ENCODE measurements around the gene PPM1F. TPM values are rescaled to one million over a fixed set of nuclear protein-coding genes. Genes with fewer than 3 reads are reported as not detected.

Gene PPM1F
- total and polyA plus RNA-seq, 4 donors: 1.8 to 15.5 (median 8.9) TPM

DNA sequence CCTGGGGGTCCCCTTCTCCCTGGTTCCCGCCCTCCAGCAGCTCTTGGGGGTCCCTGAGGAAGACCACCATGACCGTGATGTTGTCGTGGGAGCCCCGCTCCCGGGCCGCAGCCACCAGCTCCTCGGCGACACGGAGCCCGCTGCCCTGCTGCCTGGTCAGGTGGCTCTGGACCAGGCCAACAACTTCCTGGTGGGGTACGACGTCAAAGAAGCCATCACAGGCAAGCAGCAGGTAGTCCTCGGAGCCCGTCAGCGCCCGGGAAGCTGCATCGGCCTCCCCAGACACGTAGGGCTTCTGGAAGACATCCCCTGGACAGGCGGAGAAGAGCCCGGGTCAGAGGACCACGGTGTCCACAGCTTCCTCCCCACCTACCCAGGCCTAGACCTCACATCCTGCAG, 29.5 kb downstream of the PPM1F start:
- TF ChIP-seq SP1 (IDR thresholded peaks at IDR 0.05) (no peak), RAD21 (IDR thresholded peaks at IDR 0.05) (no peak), HNF4G (IDR thresholded peaks at IDR 0.05) (no peak), JUND (IDR thresholded peaks at IDR 0.05) (no peak), TAF1 (conservative IDR thresholded peaks at IDR 0.05) (no peak), HNF4A (conservative IDR thresholded peaks at IDR 0.05) (no peak), EGR1 (IDR thresholded peaks at IDR 0.05; ENCODE audit: low read depth in 2 of 2) (no peak)
- TF ChIP-seq, protein P1, sequence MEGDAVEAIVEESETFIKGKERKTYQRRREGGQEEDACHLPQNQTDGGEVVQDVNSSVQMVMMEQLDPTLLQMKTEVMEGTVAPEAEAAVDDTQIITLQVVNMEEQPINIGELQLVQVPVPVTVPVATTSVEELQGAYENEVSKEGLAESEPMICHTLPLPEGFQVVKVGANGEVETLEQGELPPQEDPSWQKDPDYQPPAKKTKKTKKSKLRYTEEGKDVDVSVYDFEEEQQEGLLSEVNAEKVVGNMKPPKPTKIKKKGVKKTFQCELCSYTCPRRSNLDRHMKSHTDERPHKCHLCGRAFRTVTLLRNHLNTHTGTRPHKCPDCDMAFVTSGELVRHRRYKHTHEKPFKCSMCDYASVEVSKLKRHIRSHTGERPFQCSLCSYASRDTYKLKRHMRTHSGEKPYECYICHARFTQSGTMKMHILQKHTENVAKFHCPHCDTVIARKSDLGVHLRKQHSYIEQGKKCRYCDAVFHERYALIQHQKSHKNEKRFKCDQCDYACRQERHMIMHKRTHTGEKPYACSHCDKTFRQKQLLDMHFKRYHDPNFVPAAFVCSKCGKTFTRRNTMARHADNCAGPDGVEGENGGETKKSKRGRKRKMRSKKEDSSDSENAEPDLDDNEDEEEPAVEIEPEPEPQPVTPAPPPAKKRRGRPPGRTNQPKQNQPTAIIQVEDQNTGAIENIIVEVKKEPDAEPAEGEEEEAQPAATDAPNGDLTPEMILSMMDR (IDR thresholded peaks at IDR 0.05; ENCODE audit: low read depth, low read length, missing input control): no peak
- TF ChIP-seq, protein P2, sequence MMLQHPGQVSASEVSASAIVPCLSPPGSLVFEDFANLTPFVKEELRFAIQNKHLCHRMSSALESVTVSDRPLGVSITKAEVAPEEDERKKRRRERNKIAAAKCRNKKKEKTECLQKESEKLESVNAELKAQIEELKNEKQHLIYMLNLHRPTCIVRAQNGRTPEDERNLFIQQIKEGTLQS (IDR thresholded peaks at IDR 0.05): no peak
- TF ChIP-seq, protein P3, sequence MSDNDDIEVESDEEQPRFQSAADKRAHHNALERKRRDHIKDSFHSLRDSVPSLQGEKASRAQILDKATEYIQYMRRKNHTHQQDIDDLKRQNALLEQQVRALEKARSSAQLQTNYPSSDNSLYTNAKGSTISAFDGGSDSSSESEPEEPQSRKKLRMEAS (IDR thresholded peaks at IDR 0.05): no peak
- Histone ChIP-seq H3K4me1 (ENCODE audit: control insufficient read depth in 4 of 4, insufficient read depth in 4 of 4, low read length in 3 of 4) (peaks cover 0 to 2% (median 1%) of the 10 kb centered on the region in 4 donors), H3K36me3 (ENCODE audit: control insufficient read depth in 4 of 4, insufficient read depth in 3 of 4, low read depth in 1 of 4, low read length in 3 of 4) (peaks cover 2% of the 10 kb centered on the region in 4 donors), H3K4me3 (ENCODE audit: low read depth in 1 of 3, low read length in 3 of 3) (no peak overlapping the region), H3K9ac (ENCODE audit: low read depth in 1 of 2, low read length in 2 of 2) (no peak overlapping the region), H3K27ac (ENCODE audit: low read depth in 1 of 2, low read length in 2 of 2) (no peak overlapping the region), H3K27me3 (ENCODE audit: control insufficient read depth in 4 of 4, insufficient read depth in 4 of 4, low read length in 3 of 4) (no peaks in the 10 kb centered on the region), H3K9me3 (ENCODE audit: control insufficient read depth in 4 of 4, low read length in 3 of 4) (no peaks in the 10 kb centered on the region)
- 97% methylated on average over 21 of the region's 21 CpGs for WGBS
- no peak for DNase-seq (ENCODE audit: low spot score)

GRCh38 chr22:21922370-21923162, 30.1 kb downstream of the PPM1F start:
- TF ChIP-seq YY1 (IDR thresholded peaks at IDR 0.05) (no peak), JUND (IDR thresholded peaks at IDR 0.05) (no peak), NR2F2 (IDR thresholded peaks at IDR 0.05) (no peak), HNF4A (conservative IDR thresholded peaks at IDR 0.05) (no peak), FOXA2 (IDR thresholded peaks at IDR 0.05) (no peak), TAF1 (conservative IDR thresholded peaks at IDR 0.05) (no peak), EGR1 (IDR thresholded peaks at IDR 0.05; ENCODE audit: low read depth in 2 of 2) (no peak), RAD21 (IDR thresholded peaks at IDR 0.05) (no peak)
- TF ChIP-seq, protein P2 (IDR thresholded peaks at IDR 0.05): no peak
- H3K9me3 ChIP-seq (ENCODE audit: control insufficient read depth in 4 of 4, low read length in 3 of 4): no peaks in the 10 kb centered on the region
- no peak overlapping the region for H3K9ac ChIP-seq (ENCODE audit: low read depth in 1 of 2, low read length in 2 of 2)
- 94% methylated on average over 20 of the region's 20 CpGs for WGBS
- H3K36me3 ChIP-seq (ENCODE audit: control insufficient read depth in 4 of 4, insufficient read depth in 3 of 4, low read depth in 1 of 4, low read length in 3 of 4): peaks cover 2% of the 10 kb centered on the region in 4 donors
- H3K4me1 ChIP-seq (ENCODE audit: control insufficient read depth in 4 of 4, insufficient read depth in 4 of 4, low read length in 3 of 4): no peaks in the 10 kb centered on the region
- no peak overlapping the region for H3K4me3 ChIP-seq (ENCODE audit: low read depth in 1 of 3, low read length in 3 of 3)
- H3K27ac ChIP-seq (ENCODE audit: low read depth in 1 of 2, low read length in 2 of 2): no peak overlapping the region
- DNase-seq (ENCODE audit: low spot score): no peak
- no peaks in the 10 kb centered on the region for H3K27me3 ChIP-seq (ENCODE audit: control insufficient read depth in 4 of 4, insufficient read depth in 4 of 4, low read length in 3 of 4)

GRCh38 chr22:21921729-21922128, 30.9 kb downstream of the PPM1F start:
- no peak overlapping the region for H3K9ac ChIP-seq (ENCODE audit: low read depth in 1 of 2, low read length in 2 of 2)
- no peaks in the 10 kb centered on the region for H3K9me3 ChIP-seq (ENCODE audit: control insufficient read depth in 4 of 4, low read length in 3 of 4)
- 83% methylated on average over 8 of the region's 8 CpGs for WGBS
- peaks cover 2% of the 10 kb centered on the region in 4 donors for H3K36me3 ChIP-seq (ENCODE audit: control insufficient read depth in 4 of 4, insufficient read depth in 3 of 4, low read depth in 1 of 4, low read length in 3 of 4)
- H3K4me1 ChIP-seq (ENCODE audit: control insufficient read depth in 4 of 4, insufficient read depth in 4 of 4, low read length in 3 of 4): no peaks in the 10 kb centered on the region
- H3K27me3 ChIP-seq (ENCODE audit: control insufficient read depth in 4 of 4, insufficient read depth in 4 of 4, low read length in 3 of 4): no peaks in the 10 kb centered on the region
- H3K27ac ChIP-seq (ENCODE audit: low read depth in 1 of 2, low read length in 2 of 2): no peak overlapping the region
- TF ChIP-seq, protein P1 (IDR thresholded peaks at IDR 0.05; ENCODE audit: low read depth, low read length, missing input control): no peak
- TF ChIP-seq, protein P3 (IDR thresholded peaks at IDR 0.05): no peak
- TF ChIP-seq RXRA (IDR thresholded peaks at IDR 0.05): no peak
- no peak for TF ChIP-seq JUND (IDR thresholded peaks at IDR 0.05)
- TF ChIP-seq HNF4G (IDR thresholded peaks at IDR 0.05): no peak
- TF ChIP-seq FOXA2 (IDR thresholded peaks at IDR 0.05): no peak
- no peak for TF ChIP-seq NR2F2 (IDR thresholded peaks at IDR 0.05)
- TF ChIP-seq HNF4A (conservative IDR thresholded peaks at IDR 0.05): no peak
- TF ChIP-seq EGR1 (IDR thresholded peaks at IDR 0.05; ENCODE audit: low read depth in 2 of 2): no peak
- no peak for TF ChIP-seq YY1 (IDR thresholded peaks at IDR 0.05)
- no peak for TF ChIP-seq RAD21 (IDR thresholded peaks at IDR 0.05)
- DNase-seq (ENCODE audit: low spot score): no peak
- H3K4me3 ChIP-seq (ENCODE audit: low read depth in 1 of 3, low read length in 3 of 3): no peak overlapping the region

Measured in liver (tissue), 9 donors.